ENCODE results near the gene TXNDC5.

GRCh38 chr6:7910654-7911344, at the start of gene TXNDC5:
- TF ChIP-seq CTCF (tag by site-specific recombination; IDR thresholded peaks at IDR 0.05), result no peak
- no peak for TF ChIP-seq ZFP41 (tag by site-specific recombination; IDR thresholded peaks at IDR 0.05; ENCODE audit: borderline replicate concordance)
- no peak for TF ChIP-seq ZNF707 (tag by site-specific recombination; IDR thresholded peaks at IDR 0.05)
- no peak for TF ChIP-seq GLI2 (tag by site-specific recombination; IDR thresholded peaks at IDR 0.05; ENCODE audit: borderline replicate concordance, low read depth)
- no peak for TF ChIP-seq ZNF449 (tag by site-specific recombination; IDR thresholded peaks at IDR 0.05)
- no peak for TF ChIP-seq ZNF658 (tag by site-specific recombination; IDR thresholded peaks at IDR 0.05)

All from HEK293 (cell line).